8988T (cell line): ENCODE results near the gene OFD1.

Experiments used
- DNase-seq: peaks from one replicate; pipeline ENCODE4 v3.0.0; 2011

OFD1 gene

DNA sequence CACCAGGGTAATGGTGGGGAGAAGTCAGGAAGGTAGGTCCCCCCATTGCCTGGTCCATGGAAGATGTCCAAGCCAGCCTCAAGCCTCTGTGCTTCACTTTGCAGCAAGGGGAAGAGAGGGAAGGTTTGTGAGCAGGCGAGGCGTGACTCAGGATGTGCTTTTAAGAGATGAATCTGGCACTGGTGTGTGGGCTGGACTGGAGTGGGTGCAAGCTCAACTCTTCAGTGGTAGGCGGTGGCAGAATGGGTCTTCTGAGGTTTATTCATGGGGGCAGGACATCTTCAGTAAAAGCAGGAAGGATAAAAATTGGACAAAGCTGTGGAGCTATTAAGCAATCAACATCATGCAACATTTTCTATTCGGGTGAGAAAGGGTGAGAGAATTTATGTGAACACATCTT, 63.0 kb downstream of the OFD1 start:
- no peak for DNase-seq

DNA sequence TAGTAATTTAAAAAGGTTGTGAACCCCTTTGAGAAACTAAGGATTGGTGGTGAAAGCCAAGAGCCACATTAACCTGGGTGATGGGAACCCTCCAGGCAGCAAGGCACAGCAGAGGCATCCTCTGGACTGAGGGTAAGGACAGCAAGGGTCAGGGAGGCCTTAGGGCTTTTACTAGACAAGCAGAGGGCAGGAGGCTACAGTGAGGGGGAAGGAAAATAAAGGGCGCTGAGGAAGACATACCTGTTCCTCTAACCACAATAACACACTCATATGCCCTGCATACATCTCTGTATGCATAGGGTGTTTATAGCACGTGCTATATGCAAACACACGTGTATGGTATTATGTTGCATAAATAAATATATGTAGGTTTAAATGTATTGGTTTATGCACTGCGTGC, 63.6 kb downstream of the OFD1 start:
- DNase-seq: no peak

DNA sequence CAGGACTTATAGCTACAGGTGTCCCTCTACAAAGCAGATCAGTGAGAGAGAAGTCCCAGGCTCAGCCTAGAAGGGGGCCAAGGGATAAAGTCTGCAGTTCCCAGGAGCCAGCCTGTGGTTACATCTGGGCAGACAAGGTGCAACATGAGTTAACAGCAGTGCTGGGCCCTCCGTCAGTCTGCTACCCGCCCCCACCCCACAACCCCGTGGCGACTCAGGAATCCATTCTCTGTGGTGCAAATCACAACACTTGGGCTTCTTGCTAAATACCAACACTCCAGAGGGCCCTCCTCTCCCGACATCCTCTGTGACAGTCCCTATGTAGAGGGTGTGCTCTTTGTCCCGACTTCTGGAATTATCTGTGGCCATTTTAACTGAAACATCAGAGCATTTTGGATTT, 68.6 kb downstream of the OFD1 start:
- no peak for DNase-seq

DNA sequence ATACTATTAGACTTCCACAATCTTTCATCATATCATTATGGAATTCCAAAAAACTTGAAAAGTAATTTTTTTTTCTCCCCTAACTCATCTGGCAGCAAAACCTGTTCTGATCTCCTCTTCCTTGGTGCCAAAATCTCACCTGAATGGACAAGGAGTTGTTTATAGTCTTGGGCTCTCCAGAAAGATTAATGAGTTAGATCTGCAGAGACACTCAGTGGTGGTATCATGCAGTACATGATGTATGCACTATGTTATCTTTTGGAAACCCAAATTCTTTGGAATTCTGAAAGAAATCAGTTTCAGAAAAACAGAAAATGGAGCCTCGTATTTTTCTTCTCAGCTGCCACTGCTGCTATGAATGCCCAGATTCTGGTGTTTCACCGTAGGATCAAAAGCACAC, 70.7 kb downstream of the OFD1 start:
- no peak for DNase-seq

DNA sequence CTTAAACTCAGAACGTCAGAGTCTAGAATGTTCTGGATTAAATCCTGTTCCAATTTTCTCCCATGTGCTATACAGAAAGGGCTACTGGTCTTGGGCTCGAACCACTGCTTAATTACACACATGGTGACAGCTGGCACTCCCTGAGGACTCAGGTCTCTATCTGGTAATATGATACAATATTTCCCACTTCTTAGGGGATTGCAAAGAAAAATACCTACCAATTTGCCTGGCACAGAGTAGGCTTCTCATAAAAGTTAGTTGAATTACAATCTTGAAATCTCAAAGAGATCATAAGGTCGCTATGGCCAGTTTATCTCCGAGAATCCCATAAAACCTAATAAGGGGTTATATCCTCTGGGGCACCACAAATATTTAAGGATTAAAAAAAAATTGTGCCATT, 73.7 kb downstream of the OFD1 start:
- DNase-seq: no peak

DNA sequence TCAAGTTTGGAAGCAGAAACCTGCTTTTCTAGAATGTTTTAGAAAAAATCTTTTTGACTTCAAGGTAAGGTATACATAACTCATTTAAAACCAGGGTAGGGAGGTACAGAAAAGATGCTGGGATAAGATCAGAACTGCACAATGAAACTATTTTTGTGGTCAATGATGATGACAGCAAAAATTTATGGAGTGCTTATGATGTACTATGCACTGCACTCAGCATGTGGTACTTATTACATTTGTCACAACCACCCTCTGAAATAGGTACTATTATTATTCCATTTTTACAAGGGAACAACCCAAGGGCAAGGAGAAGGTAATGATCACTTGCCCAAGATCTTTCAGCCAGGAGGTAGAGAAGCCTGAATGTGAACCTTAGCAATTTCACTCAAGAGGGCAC, 74.3 kb downstream of the OFD1 start:
- DNase-seq: no peak

DNA sequence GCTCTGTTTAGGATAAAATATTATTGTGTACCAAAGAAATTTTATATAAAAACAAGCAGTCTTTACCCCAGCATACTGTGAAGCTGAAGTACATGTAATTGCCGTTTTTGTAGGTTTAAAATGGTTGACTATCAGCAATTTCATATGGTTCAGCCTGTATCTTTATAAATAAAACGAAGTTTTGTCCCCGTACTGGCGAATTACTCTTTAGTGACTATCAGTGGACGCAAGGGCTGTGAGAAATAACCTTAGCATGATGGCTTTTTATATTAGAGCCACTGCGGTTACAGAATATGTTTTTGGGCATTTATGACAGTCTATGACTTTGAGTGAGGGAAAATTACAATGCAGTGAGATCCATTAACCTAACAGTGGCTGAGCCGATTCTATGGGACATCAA, 81.1 kb downstream of the OFD1 start:
- no peak for DNase-seq

DNA sequence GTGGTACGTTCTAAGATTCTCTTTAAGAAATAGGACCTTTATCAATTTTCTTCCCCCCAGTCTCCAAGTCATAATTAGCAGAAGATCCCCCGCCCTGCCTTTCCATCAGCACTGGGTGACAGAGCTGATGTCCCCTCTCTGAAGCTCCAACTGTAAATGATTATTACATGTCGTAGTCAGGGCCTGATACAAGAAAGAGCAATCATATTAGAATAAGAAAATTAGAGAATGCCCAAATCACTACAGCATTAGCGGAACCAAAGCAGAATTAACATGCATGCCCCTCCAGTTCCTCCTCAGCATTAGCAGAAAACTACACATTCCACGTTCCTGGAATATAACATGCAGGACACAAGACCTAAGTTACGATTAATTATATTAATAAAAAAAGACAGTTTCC, 81.6 kb downstream of the OFD1 start:
- no peak for DNase-seq

DNA sequence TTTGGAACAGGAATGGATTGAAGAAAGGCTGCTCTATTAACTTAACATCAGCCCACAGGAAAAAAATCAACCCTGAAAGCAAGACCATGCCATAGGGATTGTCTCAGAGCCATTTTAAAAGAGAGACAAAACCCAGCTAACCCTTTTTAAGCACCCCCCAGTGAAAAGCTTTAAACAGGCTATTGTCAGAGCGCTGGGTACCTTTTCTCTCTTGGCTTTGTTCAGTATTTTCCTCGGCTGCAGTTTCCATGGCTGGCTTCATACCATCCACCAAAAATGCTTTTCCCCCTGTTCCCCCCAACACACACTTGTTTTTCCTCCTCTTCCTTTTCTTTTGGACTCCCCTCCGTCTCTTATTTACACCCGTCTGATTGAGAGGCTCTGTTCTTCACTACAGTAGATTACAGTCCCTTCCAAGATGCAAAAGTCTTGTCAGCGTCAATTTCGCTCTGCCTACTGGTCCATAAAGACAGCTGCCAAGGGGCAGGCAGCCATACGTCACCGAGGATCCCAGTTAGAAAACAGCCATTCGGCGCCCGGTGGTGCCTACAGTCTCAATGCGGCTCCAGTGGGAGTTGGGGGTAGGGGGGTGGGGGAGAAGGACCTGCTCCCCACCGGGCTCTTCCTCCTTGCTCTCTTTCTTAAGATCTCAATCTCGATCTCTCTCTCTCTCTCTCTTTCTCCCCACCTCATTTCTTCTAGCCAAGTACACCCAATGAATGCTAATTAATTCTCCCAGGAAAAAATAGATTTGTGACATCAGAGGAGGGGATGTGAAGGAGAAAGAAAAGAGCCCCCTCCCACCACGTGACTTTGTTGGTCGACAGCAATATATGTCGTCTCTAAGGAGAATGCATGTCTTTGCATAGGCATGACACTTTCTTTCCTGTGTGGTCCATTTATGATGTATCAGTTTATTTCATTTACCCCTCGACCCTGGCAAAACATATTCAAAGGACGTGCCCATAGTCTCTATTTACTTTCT, 82.4 kb downstream of the OFD1 start, which contains the start of gene GPM6B:
TSS of gene GPM6B (minus strand) at position 451 of the 985 bp plus-strand sequence. CDS start at position 262, 189 bp downstream.
- no peak for DNase-seq
